ENCODE measurements around the gene SSTR4.

DNA sequence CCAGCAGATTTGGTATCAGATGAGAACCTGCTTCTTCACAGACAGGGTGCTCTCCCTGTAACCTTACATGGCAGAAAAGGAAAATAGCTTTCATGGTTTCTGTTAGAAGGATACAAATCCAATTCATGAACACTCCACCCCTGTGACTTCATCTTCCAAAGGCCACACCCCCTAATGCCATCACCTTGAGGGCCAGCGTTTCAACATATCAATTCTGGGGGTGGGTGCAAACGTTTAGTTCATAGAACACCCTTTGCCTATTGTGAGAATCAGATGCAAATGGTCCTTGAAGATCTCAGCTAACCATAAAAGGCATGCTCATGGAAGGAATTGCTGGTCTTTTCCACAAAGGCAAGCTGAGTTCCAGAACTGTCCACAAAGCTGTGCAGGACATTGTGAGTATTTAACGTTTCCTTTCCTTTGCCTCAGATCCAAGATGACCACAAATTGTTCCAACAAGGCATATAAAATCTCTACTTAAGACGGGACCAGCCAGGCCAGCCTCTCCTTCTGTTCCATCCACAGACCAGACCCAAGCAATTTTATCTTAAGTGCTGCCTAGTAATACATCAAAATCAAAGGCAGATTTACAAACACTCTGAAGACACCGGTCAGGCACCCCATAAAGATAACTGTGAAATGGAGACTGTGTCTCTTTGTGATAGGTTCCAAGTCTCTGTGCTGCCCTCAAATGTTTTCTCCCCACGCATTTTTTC is 34.7 kb upstream of the SSTR4 start:
- TF ChIP-seq, protein P1, sequence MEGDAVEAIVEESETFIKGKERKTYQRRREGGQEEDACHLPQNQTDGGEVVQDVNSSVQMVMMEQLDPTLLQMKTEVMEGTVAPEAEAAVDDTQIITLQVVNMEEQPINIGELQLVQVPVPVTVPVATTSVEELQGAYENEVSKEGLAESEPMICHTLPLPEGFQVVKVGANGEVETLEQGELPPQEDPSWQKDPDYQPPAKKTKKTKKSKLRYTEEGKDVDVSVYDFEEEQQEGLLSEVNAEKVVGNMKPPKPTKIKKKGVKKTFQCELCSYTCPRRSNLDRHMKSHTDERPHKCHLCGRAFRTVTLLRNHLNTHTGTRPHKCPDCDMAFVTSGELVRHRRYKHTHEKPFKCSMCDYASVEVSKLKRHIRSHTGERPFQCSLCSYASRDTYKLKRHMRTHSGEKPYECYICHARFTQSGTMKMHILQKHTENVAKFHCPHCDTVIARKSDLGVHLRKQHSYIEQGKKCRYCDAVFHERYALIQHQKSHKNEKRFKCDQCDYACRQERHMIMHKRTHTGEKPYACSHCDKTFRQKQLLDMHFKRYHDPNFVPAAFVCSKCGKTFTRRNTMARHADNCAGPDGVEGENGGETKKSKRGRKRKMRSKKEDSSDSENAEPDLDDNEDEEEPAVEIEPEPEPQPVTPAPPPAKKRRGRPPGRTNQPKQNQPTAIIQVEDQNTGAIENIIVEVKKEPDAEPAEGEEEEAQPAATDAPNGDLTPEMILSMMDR (IDR thresholded peaks at IDR 0.05; ENCODE audit: insufficient read depth, low read length, poor library complexity, severe bottlenecking): no peak
- TF ChIP-seq EZH2phosphoT487 (conservative IDR thresholded peaks at IDR 0.05; ENCODE audit: low read length): no peak

Data from SU-DHL-6 (cell line).